Neuronal stem cell (in vitro differentiated cells): ENCODE data around the gene OSBPL10.

Experiments used
- DNase-seq: peaks from one replicate; pipeline ENCODE4 v3.0.0-alpha.2; 2013; ENCODE audit warnings: low spot score
- H2AFZ ChIP-seq: one replicate; pipeline ENCODE4 v1.6.1; 2013; ENCODE audit warnings: mild to moderate bottlenecking, low read length, inconsistent platforms
- H2AK5ac ChIP-seq: 2 replicates; pipeline ENCODE4 v1.6.1; 2013; ENCODE audit warnings: low read depth, mild to moderate bottlenecking, inconsistent platforms, low read length, moderate library complexity, mixed read lengths
- H2BK120ac ChIP-seq: 2 replicates; pipeline ENCODE4 v1.6.1; 2013; ENCODE audit warnings: low read depth, mild to moderate bottlenecking, inconsistent platforms, low read length, moderate library complexity, mixed read lengths
- H2BK12ac ChIP-seq: one replicate; pipeline ENCODE4 v1.6.1; 2013; ENCODE audit warnings: low read length, inconsistent platforms
- H2BK15ac ChIP-seq: 2 replicates; pipeline ENCODE4 v1.6.1; 2013; ENCODE audit warnings: mild to moderate bottlenecking, low read length, inconsistent platforms, mixed read lengths
- H2BK5ac ChIP-seq: one replicate; pipeline ENCODE4 v1.6.1; 2013; ENCODE audit warnings: inconsistent platforms, mild to moderate bottlenecking, low read length, moderate library complexity
- H3K14ac ChIP-seq: one replicate; pipeline ENCODE4 v1.6.1; 2013; ENCODE audit warnings: low read length, inconsistent platforms
- H3K18ac ChIP-seq: 2 replicates; pipeline ENCODE4 v1.6.1; 2013; ENCODE audit warnings: low read length, inconsistent platforms
- H3K23ac ChIP-seq: 2 replicates; pipeline ENCODE4 v1.6.1; 2013; ENCODE audit warnings: low read depth, mild to moderate bottlenecking, mixed read lengths, low read length, inconsistent platforms; ENCODE audit not compliant: poor library complexity
- H3K27ac ChIP-seq: replicated peaks from 3 replicates; pipeline ENCODE4 v1.5.1; 2013; ENCODE audit warnings: low read length, inconsistent platforms
- H3K27me3 ChIP-seq, 3 experiments: 2 replicates each; pipeline ENCODE4 v1.6.1; 2013; ENCODE audit warnings: low read length in 3 of 3, mild to moderate bottlenecking in 2 of 3, inconsistent platforms in 1 of 3, low read depth in 1 of 3, mixed read lengths in 1 of 3, moderate library complexity in 1 of 3; ENCODE audit not compliant: control insufficient read depth in 3 of 3, insufficient read depth in 3 of 3
- H3K36me3 ChIP-seq, 2 donors: replicated peaks in 1 of 2; 2 replicates each; pipeline ENCODE4 v1.6.1; 2013; ENCODE audit warnings: low read length in 2 of 2; ENCODE audit not compliant: control insufficient read depth in 2 of 2, insufficient read depth in 2 of 2
- H3K4ac ChIP-seq: 2 replicates; pipeline ENCODE4 v1.6.1; 2013; ENCODE audit warnings: inconsistent platforms, mild to moderate bottlenecking, low read length, moderate library complexity
- H3K4me1 ChIP-seq, 2 donors: 1 replicate in 1 of 2; 2 replicates in 1 of 2; pipeline ENCODE4 v1.6.1; 2013; ENCODE audit warnings: low read length in 2 of 2, low read depth in 1 of 2; ENCODE audit not compliant: control insufficient read depth in 2 of 2, insufficient read depth in 1 of 2
- H3K4me2 ChIP-seq: one replicate; pipeline ENCODE4 v1.6.1; 2013; ENCODE audit warnings: mild to moderate bottlenecking, low read length, inconsistent platforms; ENCODE audit not compliant: insufficient read depth, poor library complexity, severe bottlenecking
- H3K4me3 ChIP-seq, 2 donors: 2 replicates each; pipeline ENCODE4 v1.5.1; 2013; ENCODE audit warnings: low read length in 2 of 2, mild to moderate bottlenecking in 2 of 2, inconsistent platforms in 1 of 2, moderate library complexity in 1 of 2
- H3K79me1 ChIP-seq: one replicate; pipeline ENCODE4 v1.6.1; 2013; ENCODE audit warnings: low read depth, mild to moderate bottlenecking, inconsistent platforms, low read length, moderate library complexity
- H3K9ac ChIP-seq: one replicate; pipeline ENCODE4 v1.6.1; 2013; ENCODE audit warnings: mild to moderate bottlenecking, low read depth, low read length, inconsistent platforms; ENCODE audit not compliant: poor library complexity
- H3K9me3 ChIP-seq, 2 donors: replicated peaks in 1 of 2; 2 replicates each; pipeline versions ENCODE3 to v1.6.1; 2013; ENCODE audit warnings: low read length in 2 of 2, mild to moderate bottlenecking in 2 of 2, inconsistent platforms in 1 of 2, low read depth in 1 of 2, mixed read lengths in 1 of 2, moderate library complexity in 1 of 2; ENCODE audit not compliant: control insufficient read depth in 2 of 2, insufficient read depth in 1 of 2
- H4K8ac ChIP-seq: one replicate; pipeline ENCODE4 v1.6.1; 2013; ENCODE audit warnings: low read depth, mild to moderate bottlenecking, inconsistent platforms, low read length, moderate library complexity
- H4K91ac ChIP-seq: one replicate; pipeline ENCODE4 v1.6.1; 2013; ENCODE audit warnings: low read length, low read depth, mild to moderate bottlenecking, inconsistent platforms; ENCODE audit not compliant: poor library complexity
- WGBS, 2 donors: extraction: QIAGEN DNeasy Blood & Tissue Kit; methylation state at CpG; one replicate each; pipeline ENCODE4 v1.1.7; 2013; ENCODE audit warnings: missing lambda C conversion rate in 2 of 2, mixed read lengths in 1 of 2; ENCODE audit not compliant: insufficient read length in 2 of 2, insufficient replicate concordance in 1 of 2; ENCODE audit errors: extremely low coverage in 2 of 2; 5-methylcytosine and 5-hydroxymethylcytosine counted together

Gene OSBPL10

GRCh38 chr3:31613654-31614053, 367.4 kb downstream of the OSBPL10 start:
- no peak overlapping the region for H2AK5ac ChIP-seq
- H2BK12ac ChIP-seq = no peak overlapping the region
- H3K23ac ChIP-seq = no peak overlapping the region
- no peak overlapping the region for H3K9ac ChIP-seq
- H3K27me3 ChIP-seq = no peaks in the 10 kb centered on the region
- H3K79me1 ChIP-seq = no peaks in the 10 kb centered on the region
- DNase-seq = no peak
- no peak overlapping the region for H3K27ac ChIP-seq
- no peak overlapping the region for H4K8ac ChIP-seq
- H3K14ac ChIP-seq = no peak overlapping the region
- no peak overlapping the region for H3K18ac ChIP-seq
- H4K91ac ChIP-seq = no peak overlapping the region
- peaks cover 0 to 32% of the 10 kb centered on the region in 2 donors for H3K36me3 ChIP-seq
- H2BK15ac ChIP-seq = no peak overlapping the region
- no peak overlapping the region for H3K4ac ChIP-seq
- H3K4me1 ChIP-seq = no peaks in the 10 kb centered on the region
- H2AFZ ChIP-seq = no peak overlapping the region
- no peak overlapping the region for H2BK120ac ChIP-seq
- WGBS, 2 donors = no CpG with 5 or more reads among the region's 4 CpGs
- no peak overlapping the region for H3K4me3 ChIP-seq
- no peak overlapping the region for H2BK5ac ChIP-seq
- H3K9me3 ChIP-seq = no peaks in the 10 kb centered on the region
- no peak overlapping the region for H3K4me2 ChIP-seq

GRCh38 chr3:31613177-31613576, 367.9 kb downstream of the OSBPL10 start:
- Histone ChIP-seq H4K8ac (no peak overlapping the region), H3K36me3 (peaks cover 0 to 32% of the 10 kb centered on the region in 2 donors), H3K18ac (no peak overlapping the region), H2BK15ac (no peak overlapping the region), H3K9ac (no peak overlapping the region), H2BK120ac (no peak overlapping the region), H3K4me3 (no peak overlapping the region), H3K23ac (no peak overlapping the region), H2BK12ac (no peak overlapping the region), H4K91ac (no peak overlapping the region), H3K14ac (no peak overlapping the region), H3K27ac (no peak overlapping the region), H2BK5ac (no peak overlapping the region), H3K79me1 (no peaks in the 10 kb centered on the region), H3K4me1 (no peaks in the 10 kb centered on the region), H3K4me2 (no peak overlapping the region), H3K9me3 (no peaks in the 10 kb centered on the region), H3K27me3 (no peaks in the 10 kb centered on the region), H3K4ac (no peak overlapping the region), H2AK5ac (no peak overlapping the region), H2AFZ (no peak overlapping the region)
- WGBS, 2 donors = no CpG with 5 or more reads among the region's 1 CpG
- DNase-seq = no peak
